Natural killer cell (primary cell): ENCODE measurements around the gene CLPTM1. TPM values are rescaled to one million over a fixed set of nuclear protein-coding genes. Genes with fewer than 3 reads are reported as not detected.

Experiments used
- ATAC-seq, 3 donors: fragments of 150-1000 bp in 2 of 3; fragments of 200-7000 bp in 1 of 3; cut with Tn5 transposase; 1 replicate in 1 of 3; 2 replicates in 2 of 3; pipeline ENCODE4 v1.10.0; 2021; ENCODE audit warnings: mild to moderate bottlenecking in 2 of 3, moderate library complexity in 2 of 3
- DNase-seq, 2 donors: peaks; one replicate each; pipeline versions ENCODE4 v3.0.0 to v3.0.0-alpha.2; 2013 to 2021; ENCODE audit warnings: mixed read lengths in 1 of 2
- H3K27ac ChIP-seq: one replicate; pipeline ENCODE4 v1.5.1; 2013; ENCODE audit warnings: mild to moderate bottlenecking, low read length
- H3K27me3 ChIP-seq: one replicate; pipeline ENCODE4 v1.6.1; 2013; ENCODE audit warnings: low read length; ENCODE audit not compliant: control insufficient read depth, insufficient read depth
- H3K36me3 ChIP-seq: one replicate; pipeline ENCODE4 v1.6.1; 2013; ENCODE audit warnings: low read length; ENCODE audit not compliant: control insufficient read depth, insufficient read depth
- H3K4me1 ChIP-seq: one replicate; pipeline ENCODE4 v1.6.1; 2013; ENCODE audit warnings: low read length; ENCODE audit not compliant: control insufficient read depth, insufficient read depth
- H3K4me3 ChIP-seq: one replicate; pipeline ENCODE4 v1.5.1; 2013; ENCODE audit warnings: low read length
- H3K9me3 ChIP-seq: one replicate; pipeline ENCODE4 v1.6.1; 2013; ENCODE audit warnings: low read length; ENCODE audit not compliant: control insufficient read depth, insufficient read depth
- H3K27ac Mint-ChIP-seq, 2 donors: one replicate each; pipeline ENCODE4 v1.8.0; 2022; ENCODE audit warnings: mild to moderate bottlenecking in 2 of 2, mixed read lengths in 2 of 2, moderate library complexity in 1 of 2
- H3K27me3 Mint-ChIP-seq, 2 donors: one replicate each; pipeline ENCODE4 v1.8.0; 2022; ENCODE audit warnings: low read depth in 2 of 2, mixed read lengths in 2 of 2
- H3K36me3 Mint-ChIP-seq: one replicate; pipeline ENCODE4 v1.8.0; 2022; ENCODE audit warnings: mixed read lengths
- H3K4me1 Mint-ChIP-seq, 2 donors: one replicate each; pipeline ENCODE4 v1.8.0; 2022; ENCODE audit warnings: mixed read lengths in 2 of 2
- H3K4me3 Mint-ChIP-seq: one replicate; pipeline ENCODE4 v1.8.0; 2022; ENCODE audit warnings: mild to moderate bottlenecking, moderate library complexity, mixed read lengths
- H3K9me3 Mint-ChIP-seq, 2 donors: one replicate each; pipeline ENCODE4 v1.8.0; 2022; ENCODE audit warnings: mixed read lengths in 2 of 2
- CTCF ChIP-seq: fragments of 200-600 bp; IDR thresholded peaks from one replicate; pipeline ENCODE4 v1.8.0; 2022; ENCODE audit warnings: antibody characterized with exemption
- WGBS: methylation state at CpG from one replicate; pipeline ENCODE4 v1.1.7; 2013; ENCODE audit warnings: missing lambda C conversion rate; ENCODE audit not compliant: insufficient coverage; 5-methylcytosine and 5-hydroxymethylcytosine counted together
- intact Hi-C: fragments of 100-400 bp; cut with micrococcal nuclease; formaldehyde crosslinking; loops from one replicate; pipeline ENCODE4 v1.14.2; 2022
- total RNA-seq, 4 donors: library from RNA; stranded (reverse); fragments of 120-200 nt in 1 of 4; gene quantifications; one replicate each; pipeline versions ENCODE4 v1.2.3 to v1.2.4, GENCODE V29; 2013 to 2022

CLPTM1 gene
- total RNA-seq, 3 donors from 2014 or later (not counting 1 experiment from before 2014, with no cell fraction given), result 97.1 to 125 (median 120) TPM

GRCh38 chr19:45040059-45040771 lies 85.0 kb downstream of the CLPTM1 start:
- Mint-ChIP-seq H3K9me3 (no peaks in the 10 kb centered on the region), H3K27ac (peak overlapping the region; percentile 93 to 95), H3K27me3 (no peaks in the 10 kb centered on the region), H3K4me1 (peaks cover 33 to 36% of the 10 kb centered on the region in 2 donors), H3K4me3 (peak overlapping the region; percentile 95), H3K36me3 (no peaks in the 10 kb centered on the region)
- Histone ChIP-seq H3K4me3 (no peak overlapping the region), H3K9me3 (no peaks in the 10 kb centered on the region), H3K27me3 (no peaks in the 10 kb centered on the region), H3K4me1 (peaks cover 38% of the 10 kb centered on the region), H3K27ac (no peak overlapping the region), H3K36me3 (peaks cover 32% of the 10 kb centered on the region)
- WGBS, result 72% methylated on average over 19 of the region's 19 CpGs
- DNase-seq, result no peak
- ATAC-seq, result no peak
- intact Hi-C loops, result no loop called here
- TF ChIP-seq CTCF, result no peak

- Mint-ChIP-seq H3K4me3 (peak overlapping the region; percentile 55), H3K27ac (peak overlapping the region; percentile 52 to 74), H3K27me3 (no peaks in the 10 kb centered on the region), H3K4me1 (peaks cover 42 to 43% of the 10 kb centered on the region in 2 donors), H3K9me3 (no peaks in the 10 kb centered on the region), H3K36me3 (no peaks in the 10 kb centered on the region)
- H3K27me3 ChIP-seq, result no peaks in the 10 kb centered on the region
- intact Hi-C loops, result no loop called here
- peaks cover 39% of the 10 kb centered on the region for H3K36me3 ChIP-seq
- 80% methylated on average over 5 of the region's 6 CpGs for WGBS
- no peak overlapping the region for H3K4me3 ChIP-seq
- TF ChIP-seq CTCF, result no peak
- ATAC-seq (no peak), DNase-seq (no peak)
- peaks cover 39% of the 10 kb centered on the region for H3K4me1 ChIP-seq
- H3K9me3 ChIP-seq, result no peaks in the 10 kb centered on the region
- H3K27ac ChIP-seq, result no peak overlapping the region
Observed at GRCh38 chr19:45041125-45041524, 85.9 kb downstream of the CLPTM1 start.

Other genes starting within 250 kb of the CLPTM1 start
- gene BCL3, start 206.7 kb upstream of the CLPTM1 start, total RNA-seq, result 100 to 1,000 TPM; 152 to 199 (median 164) TPM
- gene CBLC, start 177.5 kb upstream of the CLPTM1 start, total RNA-seq, result not detected
- gene BCAM, start 146.3 kb upstream of the CLPTM1 start, total RNA-seq, result not detected
- gene NECTIN2, start 109.1 kb upstream of the CLPTM1 start, total RNA-seq, result 10 to 100 TPM in 1 of 3 donors, 1 to 10 TPM in 2; 1.6 to 10.3 (median 2.7) TPM
- 10 to 100 TPM; 22.4 to 29.1 (median 23.5) TPM for gene TOMM40, start 64.1 kb upstream of the CLPTM1 start, total RNA-seq
- 1 to 10 TPM in 2 of 3 donors, under 1 TPM in 1; 0.45 to 2.7 (median 1.3) TPM for gene APOE, start 49.6 kb upstream of the CLPTM1 start, total RNA-seq
- not detected for gene APOC1, start 40.8 kb upstream of the CLPTM1 start, total RNA-seq
- gene APOC4, start 13.1 kb upstream of the CLPTM1 start, total RNA-seq, result not detected
- not detected for gene APOC2, start 9.3 kb upstream of the CLPTM1 start, total RNA-seq
- gene RELB, start 46.1 kb downstream of the CLPTM1 start, total RNA-seq, result 100 to 1,000 TPM in 2 of 3 donors, 10 to 100 TPM in 1; 92.4 to 119 (median 105) TPM
- gene CLASRP, start 83.7 kb downstream of the CLPTM1 start, total RNA-seq, result 100 to 1,000 TPM; 142 to 160 (median 146) TPM
- 1 to 10 TPM; 5.1 to 8.0 (median 8.0) TPM for gene ZNF296, start 121.1 kb downstream of the CLPTM1 start, total RNA-seq
- gene GEMIN7, start 123.9 kb downstream of the CLPTM1 start, total RNA-seq, result 10 to 100 TPM; 27.7 to 28.7 (median 27.9) TPM
- 10 to 100 TPM; 23.8 to 29.3 (median 25.0) TPM for gene PPP1R37, start 137.8 kb downstream of the CLPTM1 start, total RNA-seq
- under 1 TPM; 0.55 to 1.00 (median 0.66) TPM for gene NKPD1, start 205.6 kb downstream of the CLPTM1 start, total RNA-seq
- 10 to 100 TPM; 38.0 to 47.0 (median 45.2) TPM for gene TRAPPC6A, start 222.9 kb downstream of the CLPTM1 start, total RNA-seq
- gene BLOC1S3, start 223.4 kb downstream of the CLPTM1 start, total RNA-seq, result 10 to 100 TPM; 20.9 to 26.3 (median 21.8) TPM